Caco-2 (cell line): Measurements from ENCODE around the gene LMX1A. TPM values are rescaled to one million over a fixed set of nuclear protein-coding genes. Genes with fewer than 3 reads are reported as not detected.

Experiments used
- BruUV-seq: library from RNA; stranded (reverse); fragments of 400-500 nt; replicated peaks from 2 replicates; lab custom pipeline; 2021; lab: Mats Ljungman, UMichigan
- CTCF ChIA-PET: fragments of 300-600 bp; sonication (Branson Sonifier 250); formaldehyde crosslinking; loops from one replicate; lab custom pipeline; 2022; ENCODE audit warnings: antibody characterized with exemption; lab: Charles Lee
- POLR2A ChIA-PET: fragments of 300-600 bp; sonication (Branson Sonifier 250); formaldehyde crosslinking; loops from one replicate; lab custom pipeline; 2022; ENCODE audit warnings: antibody characterized with exemption; lab: Charles Lee
- DNase-seq, 2 experiments: peaks; one replicate each; pipeline versions ENCODE4 v3.0.0 to v3.0.0-alpha.2; 2020 to 2022
- H3K27me3 ChIP-seq: replicated peaks from 2 replicates; pipeline ENCODE4 v1.6.0; 2011; ENCODE audit warnings: low read length; ENCODE audit not compliant: control insufficient read depth, insufficient read depth
- H3K36me3 ChIP-seq: 2 replicates; pipeline ENCODE4 v1.5.1; 2011; ENCODE audit warnings: low read length; ENCODE audit not compliant: control insufficient read depth, insufficient read depth
- H3K4me1 ChIP-seq: fragments of 250-450 bp; sonication (Bioruptor Pico); 2 replicates; pipeline ENCODE4 v1.5.1; 2020; ENCODE audit warnings: mild to moderate bottlenecking
- H3K4me3 ChIP-seq: 2 replicates; pipeline ENCODE4 v1.5.1; 2011; ENCODE audit warnings: low read depth, mild to moderate bottlenecking, control low read depth, low read length
- H3K9me3 ChIP-seq: fragments of 250-450 bp; sonication (Bioruptor Pico); 2 replicates; pipeline ENCODE4 v1.5.1; 2020; ENCODE audit warnings: mild to moderate bottlenecking, moderate library complexity
- H3K27ac Mint-ChIP-seq: one replicate; pipeline ENCODE4 v1.8.0; 2022; ENCODE audit warnings: mixed read lengths; ENCODE audit not compliant: unreplicated experiment
- H3K27me3 Mint-ChIP-seq: one replicate; pipeline ENCODE4 v1.8.0; 2022; ENCODE audit warnings: mixed read lengths; ENCODE audit not compliant: insufficient read depth, unreplicated experiment
- H3K36me3 Mint-ChIP-seq: one replicate; pipeline ENCODE4 v1.8.0; 2022; ENCODE audit warnings: mild to moderate bottlenecking, mixed read lengths; ENCODE audit not compliant: insufficient read depth, unreplicated experiment
- H3K4me1 Mint-ChIP-seq: one replicate; pipeline ENCODE4 v1.8.0; 2022; ENCODE audit warnings: low read depth, mixed read lengths; ENCODE audit not compliant: unreplicated experiment
- H3K4me3 Mint-ChIP-seq: one replicate; pipeline ENCODE4 v1.8.0; 2022; ENCODE audit warnings: mild to moderate bottlenecking, moderate library complexity, mixed read lengths; ENCODE audit not compliant: unreplicated experiment
- H3K9me3 Mint-ChIP-seq: one replicate; pipeline ENCODE4 v1.8.0; 2022; ENCODE audit warnings: mixed read lengths; ENCODE audit not compliant: unreplicated experiment
- CTCF ChIP-seq, 2 experiments: fragments of 200-600 bp in 1 of 2; IDR thresholded peaks; 1 replicate in 1 of 2; 2 replicates in 1 of 2; pipeline versions ENCODE4 v1.5.1 to v1.8.0; 2011 to 2022; ENCODE audit warnings: antibody characterized with exemption in 1 of 2, control low read depth in 1 of 2, inconsistent platforms in 1 of 2, low read depth in 1 of 2, low read length in 1 of 2, mild to moderate bottlenecking in 1 of 2, moderate library complexity in 1 of 2; ENCODE audit not compliant: insufficient read depth in 1 of 2, severe bottlenecking in 1 of 2, unreplicated experiment in 1 of 2
- intact Hi-C: fragments of 100-400 bp; cut with micrococcal nuclease; formaldehyde crosslinking; loops from one replicate; pipeline ENCODE4 v1.10.0; 2022; ENCODE audit not compliant: unreplicated experiment
- total RNA-seq: library from RNA; stranded (reverse); gene quantifications from 2 replicates; pipeline ENCODE4 v1.2.3, GENCODE V29; 2022

The LMX1A gene
- total RNA-seq, 1 experiment from 2014 or later: not detected

DNA sequence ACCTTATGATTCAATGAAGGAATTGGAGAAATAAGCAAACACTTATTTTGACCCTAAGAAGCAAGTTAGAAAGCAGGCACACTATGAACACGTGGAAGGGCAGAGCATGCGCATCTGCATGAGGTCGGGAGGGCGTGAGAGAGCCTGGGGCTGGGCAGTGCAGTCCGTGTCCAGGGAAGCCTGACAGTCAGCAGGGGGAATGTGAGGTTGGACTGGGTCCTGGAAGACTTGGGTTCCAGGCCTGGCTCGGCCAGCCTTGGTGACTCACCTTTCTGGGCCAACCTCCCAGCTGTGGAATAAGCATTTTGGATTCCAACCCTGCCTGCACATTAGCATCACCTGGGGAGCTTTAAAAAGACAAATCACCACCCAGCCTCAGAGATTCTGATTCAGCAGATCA, 26.6 kb upstream of the LMX1A start:
- no peak for TF ChIP-seq CTCF (IDR thresholded peaks at IDR 0.05; ENCODE audit: insufficient read depth in 1 of 2, low read depth in 1 of 2, low read length in 1 of 2, severe bottlenecking in 1 of 2, unreplicated experiment in 1 of 2)
- POLR2A ChIA-PET: no interaction called here
- Mint-ChIP-seq H3K4me3 (no peak overlapping the region), H3K9me3 (no peaks in the 10 kb centered on the region), H3K36me3 (no peaks in the 10 kb centered on the region), H3K27me3 (peaks cover 10% of the 10 kb centered on the region), H3K4me1 (no peaks in the 10 kb centered on the region), H3K27ac (no peak overlapping the region)
- BruUV-seq: no TSS peak
- H3K4me3 ChIP-seq: no peak overlapping the region
- H3K36me3 ChIP-seq: no peaks in the 10 kb centered on the region
- no peak for DNase-seq
- no peaks in the 10 kb centered on the region for H3K4me1 ChIP-seq
- H3K9me3 ChIP-seq: no peaks in the 10 kb centered on the region
- intact Hi-C loops: no loop called here
- CTCF ChIA-PET: no interaction called here
- no peaks in the 10 kb centered on the region for H3K27me3 ChIP-seq

DNA sequence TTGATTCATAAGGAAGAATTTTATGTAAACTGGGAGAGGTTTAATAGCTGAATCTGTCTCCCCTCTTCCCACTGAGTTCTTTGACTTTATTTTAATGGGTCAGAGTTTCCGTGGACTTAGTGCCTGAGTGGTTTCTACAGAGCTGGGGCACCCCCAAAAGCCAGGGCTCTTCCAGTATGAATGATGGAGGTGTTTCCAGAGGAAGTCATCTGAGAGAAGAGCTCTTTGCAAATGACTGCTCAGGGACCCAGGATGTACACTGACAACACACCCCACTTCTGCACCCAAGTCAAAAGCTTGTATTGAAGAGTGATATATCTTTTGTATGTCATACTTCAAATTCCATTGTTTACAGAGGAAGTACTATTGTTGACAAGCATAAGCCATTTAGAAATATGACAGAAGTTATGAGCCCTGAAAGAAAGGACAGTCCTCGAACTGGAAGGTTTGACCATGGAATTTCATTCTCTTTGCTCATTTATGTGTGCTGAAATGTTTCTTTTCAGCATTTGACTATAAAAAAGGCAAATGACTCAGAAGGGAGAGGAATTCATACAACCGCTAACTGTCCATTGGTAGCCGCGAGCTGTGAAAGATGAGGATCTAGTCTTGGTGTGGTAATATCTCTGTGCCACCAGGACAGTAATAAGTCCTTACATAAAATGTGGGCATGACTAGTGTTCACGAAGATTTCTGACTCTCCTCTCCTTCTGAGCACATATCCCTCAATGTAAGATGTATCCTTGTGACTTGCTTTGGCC, 25.4 kb upstream of the LMX1A start:
- H3K4me3 ChIP-seq: no peak overlapping the region
- H3K36me3 ChIP-seq: no peaks in the 10 kb centered on the region
- no peak for TF ChIP-seq CTCF (IDR thresholded peaks at IDR 0.05; ENCODE audit: insufficient read depth in 1 of 2, low read depth in 1 of 2, low read length in 1 of 2, severe bottlenecking in 1 of 2, unreplicated experiment in 1 of 2)
- intact Hi-C loops: no loop called here
- no peaks in the 10 kb centered on the region for H3K27me3 ChIP-seq
- no peak overlapping the region for H3K27ac Mint-ChIP-seq
- H3K9me3 Mint-ChIP-seq: no peaks in the 10 kb centered on the region
- no peaks in the 10 kb centered on the region for H3K9me3 ChIP-seq
- BruUV-seq: no TSS peak
- POLR2A ChIA-PET: no interaction called here
- DNase-seq: no peak
- no peaks in the 10 kb centered on the region for H3K4me1 Mint-ChIP-seq
- no peak overlapping the region for H3K4me3 Mint-ChIP-seq
- CTCF ChIA-PET: no interaction called here
- no peaks in the 10 kb centered on the region for H3K4me1 ChIP-seq
- H3K36me3 Mint-ChIP-seq: no peaks in the 10 kb centered on the region
- peaks cover 8% of the 10 kb centered on the region for H3K27me3 Mint-ChIP-seq

GRCh38 chr1:165376811-165377311, 20.3 kb upstream of the LMX1A start:
- H3K4me3 Mint-ChIP-seq: no peak overlapping the region
- Histone ChIP-seq H3K27me3 (no peaks in the 10 kb centered on the region), H3K4me1 (no peaks in the 10 kb centered on the region), H3K4me3 (no peak overlapping the region), H3K9me3 (no peaks in the 10 kb centered on the region), H3K36me3 (no peaks in the 10 kb centered on the region)
- H3K27ac Mint-ChIP-seq: no peak overlapping the region
- H3K27me3 Mint-ChIP-seq: peaks cover 4% of the 10 kb centered on the region
- no peak for TF ChIP-seq CTCF (IDR thresholded peaks at IDR 0.05; ENCODE audit: insufficient read depth in 1 of 2, low read depth in 1 of 2, low read length in 1 of 2, severe bottlenecking in 1 of 2, unreplicated experiment in 1 of 2)
- no TSS peak for BruUV-seq
- DNase-seq: no peak
- ChIA-PET POLR2A (no interaction called here), CTCF (no interaction called here)
- no peaks in the 10 kb centered on the region for H3K9me3 Mint-ChIP-seq
- intact Hi-C loops: no loop called here
- H3K36me3 Mint-ChIP-seq: no peaks in the 10 kb centered on the region
- H3K4me1 Mint-ChIP-seq: no peaks in the 10 kb centered on the region
